ENCODE measurements around the gene NKTR. TPM values are rescaled to one million over a fixed set of nuclear protein-coding genes. Genes with fewer than 3 reads are reported as not detected.

Gene NKTR
- total and polyA plus RNA-seq, 2 of the 13 experiments (the other 11 are each of a cell fraction or from before 2014, with no cell fraction given) = 41.3 to 59.6 TPM

- Histone ChIP-seq H3K4me2 (ENCODE audit: low read depth, low read length) (no peak overlapping the region), H3K4me3 (replicated peaks in 1 of 3; ENCODE audit: insufficient read depth in 1 of 3, low read depth in 2 of 3, low read length in 3 of 3) (no peak overlapping the region), H3K27ac (ENCODE audit: extremely low read length, insufficient read depth, low read length) (no peak overlapping the region), H3K4me1 (ENCODE audit: insufficient read depth, low read length) (no peaks in the 10 kb centered on the region), H3K79me2 (ENCODE audit: insufficient read depth, low read length) (no peaks in the 10 kb centered on the region), H2AFZ (ENCODE audit: low read length) (no peak overlapping the region), H4K20me1 (ENCODE audit: insufficient read depth, low read length) (no peaks in the 10 kb centered on the region), H3K9me3 (ENCODE audit: low read length) (no peaks in the 10 kb centered on the region), H3K36me3 (replicated peaks in 1 of 2; ENCODE audit: control insufficient read depth in 1 of 2, insufficient read depth in 2 of 2, low read length in 2 of 2) (peaks cover 15 to 61% of the 10 kb centered on the region in 2 experiments), H3K9ac (ENCODE audit: insufficient read depth, low read depth, low read length) (no peak overlapping the region), H3K27me3 (ENCODE audit: control insufficient read depth in 1 of 2, insufficient read depth in 2 of 2, low read length in 2 of 2) (no peaks in the 10 kb centered on the region)
- in situ Hi-C loops (cut with HindIII; ENCODE audit: extremely low pct_ligation_motif_present, low pct_unique_long_range_greater_than_20kb) = no loop called here
- BruUV-seq (replicated peaks) = no TSS peak
- no peak for ATAC-seq
- WGBS (ENCODE audit: low lambda C conversion rate) = 79% methylated on average over 3 of the region's 3 CpGs
- intact Hi-C loops (cut with micrococcal nuclease; ENCODE audit: unreplicated experiment) = no loop called here
- FAIRE-seq = no peak
- no peak for DNase-seq (ENCODE audit: low spot score)
- CTCF ChIA-PET (ENCODE audit: low intra/inter-chr PET ratio, low total read pairs) = no interaction called here
- POLR2A ChIA-PET = no interaction called here
- TF ChIP-seq ELK4 (CRISPR knock-in tag; IDR thresholded peaks at IDR 0.05; ENCODE audit: borderline replicate concordance) = no peak
- TF ChIP-seq ZBTB14 (CRISPR knock-in tag; IDR thresholded peaks at IDR 0.05) = no peak
- no peak for TF ChIP-seq ZNF776 (CRISPR knock-in tag; IDR thresholded peaks at IDR 0.05)
- no peak for TF ChIP-seq ZNF782 (CRISPR knock-in tag; IDR thresholded peaks at IDR 0.05; ENCODE audit: borderline replicate concordance)
- no peak for TF ChIP-seq SP1 (IDR thresholded peaks at IDR 0.05)
- no peak for TF ChIP-seq SP1 (CRISPR knock-in tag; IDR thresholded peaks at IDR 0.05)
- no peak for TF ChIP-seq ATF4 (CRISPR knock-in tag; IDR thresholded peaks at IDR 0.05)
- TF ChIP-seq HDAC1 (CRISPR knock-in tag; IDR thresholded peaks at IDR 0.05) = no peak
- no peak for TF ChIP-seq ZNF784 (CRISPR knock-in tag; IDR thresholded peaks at IDR 0.05; ENCODE audit: borderline replicate concordance)
- TF ChIP-seq PHF20 (CRISPR knock-in tag; IDR thresholded peaks at IDR 0.05) = no peak
- TF ChIP-seq ADNP (CRISPR knock-in tag; IDR thresholded peaks at IDR 0.05) = no peak
- TF ChIP-seq, protein P1, sequence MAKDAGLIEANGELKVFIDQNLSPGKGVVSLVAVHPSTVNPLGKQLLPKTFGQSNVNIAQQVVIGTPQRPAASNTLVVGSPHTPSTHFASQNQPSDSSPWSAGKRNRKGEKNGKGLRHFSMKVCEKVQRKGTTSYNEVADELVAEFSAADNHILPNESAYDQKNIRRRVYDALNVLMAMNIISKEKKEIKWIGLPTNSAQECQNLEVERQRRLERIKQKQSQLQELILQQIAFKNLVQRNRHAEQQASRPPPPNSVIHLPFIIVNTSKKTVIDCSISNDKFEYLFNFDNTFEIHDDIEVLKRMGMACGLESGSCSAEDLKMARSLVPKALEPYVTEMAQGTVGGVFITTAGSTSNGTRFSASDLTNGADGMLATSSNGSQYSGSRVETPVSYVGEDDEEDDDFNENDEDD (CRISPR knock-in tag; IDR thresholded peaks at IDR 0.05; ENCODE audit: borderline replicate concordance) = no peak
- no peak for TF ChIP-seq ZNF589 (CRISPR knock-in tag; conservative IDR thresholded peaks at IDR 0.05)
- TF ChIP-seq, protein P2, sequence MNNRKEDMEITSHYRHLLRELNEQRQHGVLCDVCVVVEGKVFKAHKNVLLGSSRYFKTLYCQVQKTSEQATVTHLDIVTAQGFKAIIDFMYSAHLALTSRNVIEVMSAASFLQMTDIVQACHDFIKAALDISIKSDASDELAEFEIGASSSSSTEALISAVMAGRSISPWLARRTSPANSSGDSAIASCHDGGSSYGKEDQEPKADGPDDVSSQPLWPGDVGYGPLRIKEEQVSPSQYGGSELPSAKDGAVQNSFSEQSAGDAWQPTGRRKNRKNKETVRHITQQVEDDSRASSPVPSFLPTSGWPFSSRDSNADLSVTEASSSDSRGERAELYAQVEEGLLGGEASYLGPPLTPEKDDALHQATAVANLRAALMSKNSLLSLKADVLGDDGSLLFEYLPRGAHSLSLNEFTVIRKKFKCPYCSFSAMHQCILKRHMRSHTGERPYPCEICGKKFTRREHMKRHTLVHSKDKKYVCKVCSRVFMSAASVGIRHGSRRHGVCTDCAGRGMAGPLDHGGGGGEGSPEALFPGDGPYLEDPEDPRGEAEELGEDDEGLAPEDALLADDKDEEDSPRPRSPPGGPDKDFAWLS (CRISPR knock-in tag; IDR thresholded peaks at IDR 0.05; ENCODE audit: borderline replicate concordance) = no peak
- TF ChIP-seq GABPB1 (CRISPR knock-in tag; IDR thresholded peaks at IDR 0.05) = no peak
- TF ChIP-seq TBP (CRISPR knock-in tag; IDR thresholded peaks at IDR 0.05) = no peak
- TF ChIP-seq, protein P3, sequence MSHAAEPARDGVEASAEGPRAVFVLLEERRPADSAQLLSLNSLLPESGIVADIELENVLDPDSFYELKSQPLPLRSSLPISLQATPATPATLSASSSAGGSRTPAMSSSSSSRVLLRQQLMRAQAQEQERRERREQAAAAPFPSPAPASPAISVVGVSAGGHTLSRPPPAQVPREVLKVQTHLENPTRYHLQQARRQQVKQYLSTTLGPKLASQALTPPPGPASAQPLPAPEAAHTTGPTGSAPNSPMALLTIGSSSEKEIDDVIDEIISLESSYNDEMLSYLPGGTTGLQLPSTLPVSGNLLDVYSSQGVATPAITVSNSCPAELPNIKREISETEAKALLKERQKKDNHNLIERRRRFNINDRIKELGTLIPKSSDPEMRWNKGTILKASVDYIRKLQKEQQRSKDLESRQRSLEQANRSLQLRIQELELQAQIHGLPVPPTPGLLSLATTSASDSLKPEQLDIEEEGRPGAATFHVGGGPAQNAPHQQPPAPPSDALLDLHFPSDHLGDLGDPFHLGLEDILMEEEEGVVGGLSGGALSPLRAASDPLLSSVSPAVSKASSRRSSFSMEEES (CRISPR knock-in tag; IDR thresholded peaks at IDR 0.05) = no peak
Observed at GRCh38 chr3:42556089-42556632, 44.3 kb upstream of the NKTR start.
